ENCODE results near the gene POLE.

Gene POLE

DNA sequence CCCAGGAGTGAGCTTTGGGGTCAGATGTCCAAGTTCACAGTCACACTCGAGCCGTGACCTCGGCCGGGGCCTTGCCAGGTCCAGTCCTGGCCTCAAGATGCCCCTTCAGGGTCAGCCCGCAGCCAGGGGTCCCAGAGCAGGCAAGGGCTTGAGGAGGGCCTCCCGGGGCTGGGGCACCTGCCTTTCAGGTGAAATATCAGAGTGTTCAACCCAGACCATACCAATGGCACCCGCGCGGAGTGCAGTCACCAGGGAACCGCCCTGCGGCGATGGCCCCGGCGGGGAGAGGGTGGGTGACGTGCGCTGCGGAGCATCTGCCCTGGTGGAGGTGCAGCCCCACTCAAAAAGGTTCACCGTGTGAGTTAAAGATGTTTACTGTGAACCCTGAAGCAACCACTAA, 93.6 kb downstream of the POLE start:
- DNase-seq: no peak

DNA sequence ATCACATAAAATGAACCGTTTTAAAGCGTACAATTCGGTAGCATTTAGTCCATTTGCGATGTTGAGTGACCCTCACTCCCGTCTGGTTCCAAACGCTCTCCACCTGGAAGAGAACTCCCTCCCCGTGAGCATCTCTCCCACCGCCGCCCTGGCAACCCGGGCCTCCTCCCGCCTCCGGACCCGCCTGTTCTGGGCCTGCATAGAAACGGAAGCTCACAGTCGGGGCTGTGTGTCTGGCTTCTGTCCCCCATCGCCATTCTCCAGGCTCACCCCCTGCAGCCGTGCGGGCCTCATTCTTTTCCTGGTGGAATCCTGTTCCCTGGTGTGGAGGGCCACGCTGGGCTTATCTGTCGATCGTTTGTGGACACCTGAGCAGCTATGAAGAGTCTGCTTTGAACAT, 94.1 kb downstream of the POLE start:
- no peak for DNase-seq

DNA sequence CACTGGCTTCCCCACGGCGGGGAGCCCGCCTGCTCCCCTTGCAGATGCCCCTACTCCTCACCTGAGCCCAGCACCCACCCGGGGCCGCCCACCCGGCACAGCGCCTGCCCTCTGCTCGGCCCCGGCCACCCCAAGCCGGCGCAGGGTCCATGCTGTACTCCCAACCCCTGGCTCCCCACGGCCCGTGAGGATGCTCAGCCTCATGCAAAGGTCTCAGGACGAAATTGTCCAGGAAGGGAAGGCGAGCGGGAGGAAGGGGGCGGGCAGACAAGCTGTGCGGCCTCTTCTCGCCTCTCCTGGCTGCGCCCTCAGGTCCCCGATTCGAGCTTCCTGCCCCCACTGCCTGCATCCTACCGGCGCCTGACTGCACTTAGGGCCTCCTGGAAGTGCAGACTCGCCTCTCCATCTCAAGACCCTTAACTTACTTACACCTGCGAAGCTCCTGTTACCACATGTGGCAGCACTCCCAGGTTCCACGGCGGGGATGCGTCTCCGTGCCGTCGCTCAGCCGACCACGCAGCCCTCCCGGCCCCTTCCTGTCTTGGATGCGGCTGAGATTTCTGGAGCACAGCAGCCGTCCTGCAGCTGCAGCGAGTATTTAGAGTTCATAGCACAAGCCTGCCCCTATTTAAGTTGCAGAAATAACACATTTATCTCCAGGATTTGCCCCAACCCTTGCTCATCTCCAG, 94.7 kb downstream of the POLE start:
- DNase-seq: no peak

DNA sequence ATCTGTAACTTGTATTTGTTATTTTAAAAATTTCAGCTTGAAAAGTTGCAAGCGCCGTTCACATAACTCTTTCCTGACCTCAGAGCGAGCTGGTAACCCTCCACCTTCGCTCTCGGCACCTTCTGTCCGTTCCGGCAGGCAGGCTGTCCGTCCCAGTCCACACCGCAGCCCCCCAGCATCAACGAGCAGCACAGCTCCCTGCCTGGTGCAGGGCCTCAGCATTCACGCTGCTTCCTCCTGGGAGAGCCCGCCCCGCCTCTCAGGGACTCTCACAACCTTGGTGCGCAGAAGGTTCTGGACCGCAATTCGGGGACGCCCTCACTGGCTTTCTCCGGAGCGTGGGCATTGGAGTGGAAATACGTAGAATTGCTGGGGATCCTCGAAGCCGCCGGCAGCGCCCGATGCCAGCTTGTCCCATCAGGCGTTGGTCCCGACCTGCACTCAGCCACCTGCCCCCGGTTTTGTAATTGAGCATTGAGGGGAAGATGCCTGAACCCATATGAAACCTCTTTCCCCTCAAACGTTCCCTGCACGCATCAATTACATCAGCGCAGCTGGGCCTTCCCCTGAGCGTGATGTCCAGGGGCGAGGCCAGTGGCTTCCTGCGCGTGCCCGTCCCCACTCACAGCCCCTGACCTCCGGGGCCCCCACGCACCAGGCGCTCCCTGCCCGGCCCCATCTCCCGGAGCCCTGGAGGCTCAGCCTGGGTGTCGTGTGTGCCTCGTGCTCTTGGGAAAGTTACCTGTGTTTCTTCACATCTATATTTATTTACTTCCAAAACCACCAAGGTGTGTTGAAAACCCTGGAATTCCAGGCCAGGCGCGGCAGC, 95.8 kb downstream of the POLE start:
- DNase-seq: no peak

DNA sequence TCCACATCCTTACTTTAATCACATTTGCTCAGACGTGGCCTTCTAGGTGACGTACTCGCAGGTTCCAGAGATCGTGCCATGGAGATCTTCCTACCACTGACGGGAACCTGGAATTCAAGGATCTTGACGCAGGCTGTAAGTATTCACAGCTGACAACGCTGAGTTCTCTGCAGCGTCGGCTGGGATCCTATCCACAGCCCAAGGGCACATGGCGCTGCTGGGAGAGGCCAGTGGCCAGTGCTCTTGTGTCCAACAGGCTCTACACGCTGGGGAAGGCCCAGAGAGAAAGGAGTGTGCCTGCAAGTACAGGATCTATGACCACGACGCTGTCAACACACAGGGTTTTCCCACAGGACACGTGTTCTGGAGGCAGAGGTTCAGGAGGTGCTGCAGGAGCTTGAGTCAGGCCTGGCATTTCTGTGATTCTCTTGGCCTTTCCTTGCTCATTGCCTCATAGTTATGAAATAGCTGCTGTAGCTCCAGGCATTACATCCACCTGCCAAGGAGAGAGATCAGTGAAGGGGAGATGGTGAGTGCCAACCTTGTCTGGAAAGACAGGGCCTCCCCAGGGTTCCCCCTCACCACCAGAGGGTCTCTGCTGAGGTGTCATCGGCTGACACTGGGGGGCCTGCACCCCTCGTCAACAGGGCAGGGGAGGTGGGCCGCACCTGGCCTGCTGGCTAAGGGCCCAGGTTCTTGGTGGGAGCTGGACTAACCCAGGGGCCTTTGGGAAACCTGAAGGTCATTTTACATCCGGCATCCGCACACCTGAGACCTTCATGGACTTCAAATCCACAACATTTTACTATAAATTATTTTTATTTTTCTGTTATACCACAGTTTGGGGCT, 98.1 kb downstream of the POLE start:
- DNase-seq: no peak

DNA sequence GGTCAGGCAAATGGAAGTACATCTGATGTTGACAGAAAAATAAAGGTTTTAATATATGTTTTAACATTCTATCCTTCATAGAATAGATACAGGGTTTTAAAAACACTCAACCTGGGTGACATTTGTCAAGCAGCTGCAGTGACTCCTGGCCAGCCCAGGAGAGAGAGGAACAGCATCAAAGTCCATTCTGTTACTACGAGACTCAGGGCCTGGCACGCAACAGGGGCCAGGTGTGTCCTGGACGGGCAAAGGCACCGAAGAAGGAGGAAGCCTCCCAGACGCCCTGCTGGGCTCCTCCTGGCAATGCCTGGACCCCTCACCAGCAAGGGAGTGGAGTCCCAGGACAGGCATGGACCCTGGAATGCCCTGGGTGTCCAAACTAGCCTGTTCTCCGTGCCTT, 98.8 kb downstream of the POLE start:
- DNase-seq: no peak

DNA sequence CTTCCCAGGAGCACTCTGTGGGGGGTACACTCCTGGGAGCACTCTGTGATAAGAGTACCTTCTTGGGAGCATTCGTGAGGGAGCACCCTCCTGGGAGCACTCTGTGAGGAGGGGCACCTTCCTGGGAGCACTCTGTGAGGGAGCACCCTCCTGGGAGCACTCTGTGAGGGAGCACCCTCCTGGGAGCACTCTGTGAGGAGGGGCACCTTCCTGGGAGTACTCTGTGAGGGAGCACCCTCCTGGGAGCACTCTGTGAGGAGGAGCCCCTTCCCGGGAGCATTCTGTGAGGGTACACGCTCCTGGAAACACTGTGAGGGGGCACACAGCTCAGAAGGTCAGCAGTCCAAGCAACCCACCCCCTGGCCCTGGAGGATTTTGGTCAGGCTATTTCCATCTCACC, 99.4 kb downstream of the POLE start:
- no peak for DNase-seq

DNA sequence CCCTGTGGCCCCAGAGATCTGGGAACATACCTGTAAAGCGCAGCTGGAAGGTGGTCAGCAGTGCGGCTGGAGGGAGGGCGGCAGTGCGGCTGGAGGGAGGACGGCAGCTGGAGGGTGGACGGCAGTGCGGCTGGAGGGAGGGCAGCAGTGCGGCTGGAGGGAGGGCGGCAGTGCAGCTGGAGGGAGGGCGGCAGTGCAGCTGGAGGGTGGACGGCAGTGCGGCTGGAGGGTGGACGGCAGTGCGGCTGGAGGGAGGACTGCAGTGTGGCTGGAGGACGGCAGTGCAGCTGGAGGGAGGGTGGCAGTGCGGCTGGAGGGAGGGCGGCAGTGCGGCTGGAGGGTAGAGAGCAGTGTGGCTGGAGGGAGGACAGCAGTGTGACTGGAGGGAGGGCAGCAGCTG, 100.2 kb downstream of the POLE start:
- no peak for DNase-seq

DNA sequence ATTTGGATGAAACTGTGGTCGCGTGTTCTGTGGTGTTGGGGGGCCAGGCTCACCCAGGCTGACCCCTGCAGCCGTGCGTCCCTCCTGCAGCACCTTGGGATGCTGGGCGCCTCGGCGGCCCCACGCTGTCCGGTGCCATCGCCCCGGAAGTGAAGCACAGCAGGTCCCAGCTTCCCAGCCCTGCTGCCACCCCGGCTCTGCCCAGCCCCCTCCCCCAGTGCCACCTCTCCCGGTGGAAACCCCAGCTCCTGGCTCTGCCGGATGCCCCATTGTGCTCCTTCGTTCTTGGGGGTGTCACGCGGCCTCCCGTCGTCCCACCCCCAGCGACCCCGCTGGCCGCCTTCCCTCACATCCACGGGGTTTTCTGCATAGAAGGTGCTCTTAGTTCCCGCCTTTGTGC, 102.0 kb downstream of the POLE start:
- DNase-seq: no peak

DNA sequence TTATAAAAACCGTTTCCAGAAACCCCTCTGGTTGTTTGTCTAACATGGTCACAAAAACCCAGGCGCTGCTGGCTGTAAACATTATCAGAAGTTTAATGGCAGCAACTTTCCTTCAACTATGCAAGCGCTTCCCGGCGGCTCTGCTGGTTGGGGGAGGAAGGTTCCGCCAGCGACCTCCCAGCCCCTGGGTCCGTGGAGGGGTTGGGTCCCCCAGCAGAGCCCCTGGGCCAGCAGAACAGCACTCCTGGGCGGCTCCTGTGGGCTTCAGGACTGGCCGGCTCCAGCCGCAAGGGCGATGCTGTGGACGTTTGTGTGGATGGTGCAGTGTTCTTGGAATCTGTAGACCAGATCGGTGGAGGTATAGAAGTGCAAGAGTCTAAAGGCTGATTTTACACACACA, 102.7 kb downstream of the POLE start:
- DNase-seq: no peak

DNA sequence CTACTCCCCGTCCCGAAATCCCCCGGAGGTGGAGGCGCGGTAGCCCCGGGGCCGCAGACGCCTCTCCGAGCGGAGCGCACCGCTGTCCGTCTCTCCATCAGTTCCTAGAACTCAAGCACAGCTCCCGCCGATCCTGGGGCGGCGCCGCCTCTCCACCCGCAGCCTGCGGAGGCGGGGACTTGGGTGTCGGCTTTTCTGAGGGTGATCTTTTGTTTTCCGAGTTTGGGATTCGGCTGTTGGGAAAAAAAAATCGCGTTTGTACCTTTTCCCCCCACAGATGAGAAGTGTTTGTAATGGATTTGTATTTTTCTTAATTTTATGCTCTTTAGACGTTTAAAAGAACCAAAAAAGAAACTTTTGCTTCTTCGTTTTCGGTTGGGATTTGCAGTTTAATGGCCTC, 103.4 kb downstream of the POLE start:
- no peak for DNase-seq

DNA sequence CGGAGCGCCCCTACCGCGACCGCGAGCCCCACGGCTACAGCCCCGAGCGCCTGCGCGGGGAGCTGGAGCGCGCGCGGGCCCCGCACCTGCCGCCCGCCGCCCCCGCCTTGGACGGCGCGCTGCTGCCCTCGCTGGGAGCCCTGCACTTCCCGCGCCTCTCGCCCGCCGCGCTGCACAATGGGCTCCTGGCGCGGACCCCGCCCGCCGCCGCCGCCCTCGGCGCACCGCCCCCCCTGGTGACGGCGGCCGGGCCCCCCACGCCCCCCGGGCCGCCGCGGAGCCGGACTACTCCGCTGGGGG, 103.8 kb downstream of the POLE start:
- no peak for DNase-seq

DNA sequence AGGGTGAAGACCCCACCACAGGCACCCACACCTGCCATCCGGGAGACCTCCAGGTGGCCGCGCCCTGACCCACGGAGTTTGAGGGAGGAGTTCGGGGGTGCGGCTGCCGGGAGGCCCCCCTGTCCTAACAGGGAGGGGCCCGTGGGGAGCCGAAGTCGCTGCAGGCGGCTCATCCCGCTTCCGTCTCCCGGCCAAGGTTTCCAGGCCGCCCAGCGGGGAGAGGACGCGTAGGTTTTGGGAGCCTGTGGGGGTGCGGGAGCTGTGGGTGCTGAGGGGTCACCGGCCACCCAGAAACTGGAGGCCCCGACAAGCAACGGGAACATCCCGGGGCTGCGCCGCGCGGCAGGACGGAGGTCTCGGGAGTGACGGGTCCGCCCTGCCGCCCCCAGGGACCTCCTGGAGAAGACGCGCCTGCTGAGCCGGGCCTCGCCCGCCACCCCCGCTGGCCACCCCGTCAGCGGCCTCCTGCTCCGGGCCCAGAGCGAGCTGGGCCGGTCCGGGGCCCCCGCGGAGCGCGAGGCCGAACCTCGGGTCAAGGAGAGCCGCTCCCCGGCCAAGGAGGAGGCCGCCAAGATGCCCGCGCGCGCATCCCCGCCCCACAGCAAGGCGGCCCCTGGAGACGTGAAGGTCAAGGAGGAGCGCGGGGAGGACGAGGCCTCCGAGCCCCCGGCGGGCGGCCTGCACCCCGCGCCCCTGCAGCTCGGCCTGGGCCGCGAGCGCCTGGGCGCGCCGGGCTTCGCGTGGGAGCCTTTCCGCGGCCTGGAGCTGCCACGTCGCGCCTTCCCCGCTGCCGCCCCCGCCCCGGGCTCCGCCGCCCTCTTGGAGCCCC, 104.3 kb downstream of the POLE start:
- DNase-seq: no peak

DNA sequence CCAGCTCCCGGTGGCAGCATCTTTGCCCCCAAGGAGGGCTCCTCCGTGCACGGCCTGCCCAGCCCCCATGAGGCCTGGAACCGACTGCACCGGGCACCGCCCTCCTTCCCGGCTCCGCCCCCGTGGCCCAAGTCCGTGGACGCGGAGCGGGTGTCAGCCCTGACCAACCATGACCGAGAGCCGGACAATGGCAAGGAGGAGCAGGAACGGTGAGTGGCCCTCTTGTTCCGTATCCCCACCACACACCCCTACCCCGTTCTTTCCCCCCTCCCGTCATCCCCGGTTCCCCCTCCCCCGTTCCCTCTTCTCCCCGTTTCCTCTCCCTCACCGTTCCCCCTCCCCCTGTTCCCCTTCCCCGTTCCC, 105.1 kb downstream of the POLE start:
- DNase-seq: no peak

DNA sequence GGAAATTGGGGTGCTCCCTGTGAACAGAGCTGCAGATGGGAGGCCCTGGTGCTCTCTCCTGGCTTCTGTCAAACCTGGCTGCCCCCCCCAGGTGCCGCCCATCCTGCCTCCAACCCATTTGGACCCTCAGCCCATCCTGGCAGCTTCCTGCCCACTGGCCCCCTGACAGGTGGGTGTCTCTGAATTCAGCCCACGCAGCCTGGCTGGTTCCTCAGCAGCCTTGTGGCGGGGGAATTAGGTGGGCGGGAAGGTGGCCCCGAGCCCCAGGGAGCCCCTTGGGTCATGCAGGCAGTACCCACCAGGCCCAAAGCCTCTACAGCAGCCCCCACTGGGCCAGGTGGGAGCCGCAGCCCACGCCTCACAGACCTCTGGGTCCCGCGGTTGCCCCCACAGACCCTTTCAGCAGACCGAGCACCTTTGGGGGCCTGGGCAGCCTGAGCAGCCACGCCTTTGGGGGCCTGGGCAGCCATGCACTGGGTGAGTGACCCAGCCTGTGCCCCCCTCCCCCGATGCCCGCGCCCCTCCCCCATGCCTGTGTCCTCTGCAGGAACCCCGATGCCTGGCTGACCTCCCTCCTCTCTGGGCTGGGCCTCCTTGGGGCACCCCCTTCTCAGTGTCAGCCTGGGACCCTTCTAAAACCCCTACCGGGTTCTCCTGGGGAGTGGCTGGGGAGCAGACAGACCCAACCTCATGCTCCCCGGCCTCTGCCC, 105.6 kb downstream of the POLE start:
- DNase-seq: no peak

DNA sequence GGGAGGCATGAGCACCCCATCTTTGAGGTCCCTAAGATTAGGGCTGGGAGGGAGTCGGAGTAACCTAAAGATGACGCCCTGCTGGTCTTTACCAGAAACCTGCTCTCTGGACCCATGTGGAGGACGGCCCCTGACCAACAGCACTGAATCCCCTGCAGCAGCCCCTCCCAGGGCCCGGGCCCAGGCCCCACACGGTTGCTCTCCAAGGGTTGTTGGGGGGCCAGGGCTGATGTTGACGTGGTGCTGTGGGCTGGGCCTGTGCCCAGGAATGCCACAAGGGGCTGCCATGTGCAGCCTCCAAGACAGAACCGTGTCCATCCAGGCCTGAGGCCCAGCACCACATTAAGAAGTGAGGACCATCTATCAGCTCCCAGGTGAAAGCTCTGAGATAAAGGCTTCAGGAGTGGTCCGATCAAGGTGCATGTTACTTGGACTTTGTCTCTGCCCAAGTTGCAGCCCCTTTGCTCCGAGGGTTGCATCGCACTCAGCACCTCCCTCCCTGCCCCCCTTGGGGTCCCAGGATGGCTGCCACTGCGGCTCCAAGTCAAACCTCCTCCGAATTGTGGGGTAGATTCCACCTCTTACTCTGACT, 106.3 kb downstream of the POLE start:
- DNase-seq: no peak

DNA sequence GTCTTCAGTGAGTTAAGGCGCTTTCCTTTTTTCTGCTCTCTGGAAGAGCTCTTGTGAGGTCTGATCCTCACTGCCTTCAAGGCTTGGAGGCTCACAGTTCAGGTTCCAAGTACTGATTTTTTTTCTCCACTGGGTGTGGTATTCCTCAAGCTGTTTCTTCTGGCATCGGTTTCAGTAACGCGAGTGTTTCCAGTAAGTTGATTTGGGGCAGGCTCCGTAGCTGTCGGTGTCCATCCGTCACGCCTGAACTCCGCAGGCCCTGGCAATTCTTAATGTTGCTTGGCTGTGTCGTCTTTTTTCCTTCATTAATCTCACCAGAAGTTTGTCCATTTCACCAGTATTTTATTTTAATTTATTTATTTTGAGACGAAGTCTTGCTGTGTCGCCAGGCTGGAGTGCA, 107.4 kb downstream of the POLE start:
- DNase-seq: no peak

DNA sequence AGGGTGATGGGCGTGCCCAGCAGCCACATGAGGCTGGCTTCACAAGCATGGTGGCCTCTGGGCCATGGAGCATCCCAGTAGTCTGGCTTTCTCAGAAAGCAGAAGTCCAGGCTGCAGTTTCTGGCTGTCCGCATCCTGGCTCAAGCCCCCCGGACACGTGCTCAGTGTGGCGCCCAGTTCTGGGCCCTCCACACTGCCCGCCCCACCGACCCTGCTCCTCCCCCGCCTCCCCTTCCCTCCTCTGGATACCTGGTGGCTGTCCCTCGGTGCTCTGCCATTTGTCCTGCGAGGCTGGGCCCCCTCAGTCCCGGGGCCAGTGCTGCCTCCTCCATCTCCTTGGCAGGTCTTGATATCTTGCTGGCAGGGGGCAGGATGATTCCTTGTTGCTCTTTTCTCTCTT, 108.3 kb downstream of the POLE start:
- DNase-seq: no peak

DNA sequence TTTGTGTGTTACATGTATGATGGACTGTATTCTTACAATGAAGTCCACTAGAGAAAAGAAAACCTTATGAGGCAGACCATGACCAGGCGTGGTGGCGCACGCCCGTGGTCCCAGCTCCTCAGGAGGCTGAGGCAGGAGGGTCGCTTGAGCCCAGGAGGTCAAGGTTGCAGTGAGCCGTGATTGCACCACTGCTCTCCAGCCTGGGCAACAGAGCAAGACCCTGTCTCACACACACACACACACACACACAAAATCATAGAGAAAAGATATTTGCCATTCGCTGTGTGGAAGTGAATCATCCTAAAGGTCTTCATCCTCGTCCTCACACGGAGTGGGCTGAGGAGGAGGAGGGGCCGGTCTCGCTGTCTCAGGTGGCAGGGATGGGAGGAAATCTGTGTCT, 109.0 kb downstream of the POLE start:
- no peak for DNase-seq

DNA sequence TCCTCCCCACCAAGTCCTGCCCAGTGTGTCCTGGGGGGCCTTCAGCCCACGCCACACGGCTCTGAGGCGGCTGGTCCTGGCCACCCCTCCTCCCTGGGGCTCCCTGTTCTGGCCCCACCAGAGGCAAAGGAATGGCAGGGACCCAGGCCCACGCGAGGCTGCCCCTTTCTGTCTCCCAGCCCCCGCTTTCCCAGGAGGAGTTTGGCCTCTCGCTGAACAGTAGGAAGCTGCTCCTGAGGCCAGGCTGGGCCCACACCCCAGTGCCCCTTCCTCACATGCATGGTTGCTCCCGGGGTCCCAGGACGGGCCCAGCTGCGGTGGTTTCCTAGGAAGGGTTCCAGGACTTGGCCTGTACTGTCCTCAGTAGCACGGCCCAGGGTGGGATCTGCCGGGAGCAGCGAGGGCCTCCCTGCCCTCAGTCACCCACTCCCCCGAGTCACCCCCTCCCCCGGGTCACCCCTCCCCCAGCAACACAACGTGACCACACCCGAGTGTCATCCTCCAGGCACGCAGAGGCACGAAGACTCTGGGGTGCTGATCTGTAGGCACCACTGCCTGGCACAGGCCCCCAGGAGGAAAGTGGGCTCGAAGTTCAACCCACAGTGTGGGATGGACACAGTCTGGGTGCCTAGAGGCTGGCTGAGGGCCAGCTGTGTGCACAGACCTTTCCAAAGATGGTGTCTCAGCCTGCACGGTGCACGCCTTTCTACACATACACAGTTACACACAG, 109.8 kb downstream of the POLE start:
- DNase-seq: no peak

DNA sequence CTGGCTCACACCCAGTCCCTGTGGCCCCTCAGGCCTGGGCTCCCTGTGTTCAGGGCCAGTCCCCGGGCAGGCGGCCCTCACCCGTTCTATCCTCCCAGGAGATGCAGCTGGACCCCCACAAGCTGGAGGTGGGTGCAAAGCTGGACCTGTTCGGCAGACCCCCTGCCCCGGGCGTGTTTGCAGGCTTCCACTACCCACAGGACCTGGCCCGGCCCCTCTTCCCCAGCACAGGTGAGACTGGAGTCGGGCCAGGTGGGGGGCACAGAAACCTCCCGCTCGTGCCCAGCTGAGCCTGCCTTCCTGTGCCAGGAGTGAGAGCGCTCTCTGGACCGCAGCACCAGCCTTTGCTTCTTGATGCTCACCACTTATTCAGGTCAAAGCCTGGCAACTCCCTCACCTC, 110.4 kb downstream of the POLE start:
- DNase-seq: no peak
